Measurements from ENCODE around the gene RNF225. TPM values are rescaled to one million over a fixed set of nuclear protein-coding genes. Genes with fewer than 3 reads are reported as not detected.

The RNF225 gene
- total and polyA plus RNA-seq, 10 of the 15 experiments (the other 5 are each of a cell fraction or from before 2014, with no cell fraction given), result 0.27 to 0.28 TPM; not detected in 8

DNA sequence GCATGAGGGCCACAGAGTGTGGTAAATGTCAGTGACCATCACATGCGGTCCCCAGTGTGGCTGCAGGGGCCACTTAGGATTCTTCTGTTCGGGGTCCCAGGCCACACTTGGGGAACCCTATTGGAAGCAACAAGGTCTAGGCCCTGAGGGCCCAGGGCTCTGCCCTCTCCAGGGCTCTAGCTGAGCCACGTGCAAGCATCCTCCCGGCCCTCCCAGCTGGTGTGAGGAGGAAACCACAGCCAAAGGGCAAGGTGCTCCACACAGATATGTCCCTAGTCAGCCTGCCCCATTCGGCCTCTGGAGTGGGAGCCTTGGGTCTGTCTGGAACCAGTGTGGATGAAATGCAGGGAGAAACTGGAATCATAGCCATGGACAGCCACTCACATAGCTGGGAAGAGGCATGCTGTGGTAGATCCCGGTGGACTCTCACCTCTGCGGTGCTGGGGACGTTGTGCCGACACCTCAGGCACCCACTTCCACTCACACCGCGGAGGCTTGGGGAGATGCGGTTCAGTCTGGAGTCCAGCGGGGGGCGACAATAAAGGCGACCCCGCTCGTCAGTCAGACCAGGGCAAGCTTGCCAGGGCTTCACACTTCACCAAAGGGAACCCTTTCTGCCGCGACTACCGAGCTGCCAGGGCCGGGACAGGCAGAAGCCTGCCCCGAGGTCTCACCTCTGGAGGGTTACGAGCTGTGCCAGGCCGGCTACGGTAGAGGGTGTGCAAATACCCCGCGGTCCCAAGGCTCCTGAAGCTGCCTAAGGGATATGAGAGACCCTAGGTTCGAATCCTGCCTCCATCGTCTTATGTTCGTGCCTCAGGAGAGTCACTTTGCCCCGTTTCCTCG is 28.6 kb upstream of the RNF225 start (continued):
- TF ChIP-seq CBFB (IDR thresholded peaks at IDR 0.05; ENCODE audit: low read depth), result no peak

DNA sequence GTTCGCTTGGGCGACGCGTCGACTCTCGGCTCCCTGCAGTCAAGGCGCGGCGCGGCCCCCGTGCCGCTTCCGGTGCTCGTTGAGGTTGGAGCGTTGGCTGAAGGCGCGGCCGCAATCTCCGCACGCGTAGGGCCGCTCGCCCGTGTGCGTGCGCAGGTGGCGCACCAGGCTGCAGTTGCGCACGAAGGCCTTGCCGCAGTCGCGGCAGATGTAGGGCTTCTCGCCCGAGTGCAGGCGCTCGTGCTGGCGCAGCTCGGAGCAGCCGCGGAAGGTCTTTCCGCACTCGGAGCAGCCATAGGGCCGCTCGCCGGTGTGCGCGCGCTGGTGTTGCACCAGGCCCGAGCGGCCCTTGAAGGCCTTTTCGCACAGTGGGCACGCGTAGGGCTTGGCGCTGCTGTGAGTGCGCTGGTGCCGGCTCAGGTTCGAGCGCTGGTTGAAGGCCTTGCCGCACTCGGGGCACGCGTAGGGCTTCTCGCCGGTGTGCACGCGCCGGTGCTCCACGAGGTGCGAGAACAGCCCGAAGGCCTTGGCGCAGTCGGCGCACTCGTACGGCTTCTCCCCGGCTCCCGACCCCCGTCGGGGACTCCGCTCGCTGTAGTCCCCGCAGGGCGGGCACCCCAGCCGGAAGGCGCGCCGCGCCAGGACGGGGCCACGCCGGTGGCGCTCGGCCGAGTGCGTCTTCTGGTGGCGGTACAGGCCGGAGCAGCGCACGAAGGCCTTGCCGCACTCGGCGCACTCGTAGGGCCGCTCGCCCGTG is 27.6 kb upstream of the RNF225 start:
- no peaks in the 10 kb centered on the region for H4K20me1 ChIP-seq (ENCODE audit: control insufficient read depth, insufficient read depth)
- no peaks in the 10 kb centered on the region for H3K27me3 ChIP-seq (replicated peaks in 1 of 2; ENCODE audit: control insufficient read depth in 2 of 2, insufficient read depth in 2 of 2, low read length in 1 of 2)
- no peak for DNase-seq (ENCODE audit: low read depth, low spot score)
- POLR2A ChIA-PET, result no interaction called here
- in situ Hi-C loops (cut with MboI), result no loop called here
- no peak overlapping the region for H3K4me3 ChIP-seq
- H3K36me3 ChIP-seq (ENCODE audit: control insufficient read depth in 2 of 2, insufficient read depth in 2 of 2, low read length in 1 of 2), result no peaks in the 10 kb centered on the region
- BruUV-seq (replicated peaks), result no TSS peak
- H3K9me3 ChIP-seq (replicated peaks; ENCODE audit: control insufficient read depth, insufficient read depth, low read length), result no peaks in the 10 kb centered on the region
- no peak overlapping the region for H3K27ac ChIP-seq (ENCODE audit: control insufficient read depth, insufficient read depth)
- H3K9ac ChIP-seq (ENCODE audit: control insufficient read depth, insufficient read depth, low read length), result no peak overlapping the region
- no peak overlapping the region for H3K4me2 ChIP-seq (ENCODE audit: control insufficient read depth, insufficient read depth)
- WGBS (ENCODE audit: insufficient coverage, insufficient replicate concordance, low lambda C conversion rate, missing lambda C conversion rate), result 96% methylated on average over 80 of the region's 106 CpGs
- H3K4me1 ChIP-seq (ENCODE audit: control insufficient read depth, insufficient read depth, low read length), result peaks cover 8% of the 10 kb centered on the region
- SMC1A ChIA-PET (ENCODE audit: uncharacterized antibody, unreplicated experiment), result no interaction called here
- H2AFZ ChIP-seq (ENCODE audit: control insufficient read depth, low read depth, low read length), result no peak overlapping the region
- FAIRE-seq, result no peak
- no peaks in the 10 kb centered on the region for H3K79me2 ChIP-seq (ENCODE audit: control insufficient read depth, insufficient read depth, low read length)
- RAD21 ChIA-PET (ENCODE audit: unreplicated experiment), result no interaction called here
- ATAC-seq, result no peak
- intact Hi-C loops (cut with micrococcal nuclease; ENCODE audit: unreplicated experiment), result no loop called here
- CTCF ChIA-PET, result no interaction called here
- TF ChIP-seq CBX5 (IDR thresholded peaks at IDR 0.05; ENCODE audit: low read depth) (no peak), SPI1 (IDR thresholded peaks at IDR 0.05; ENCODE audit: borderline replicate concordance, insufficient read depth, low read depth, low read length) (no peak), BCLAF1 (IDR thresholded peaks at IDR 0.05) (no peak), RUNX3 (IDR thresholded peaks at IDR 0.05; ENCODE audit: low read length) (no peak), POLR2AphosphoS5 (IDR thresholded peaks at IDR 0.05; ENCODE audit: low read length) (no peak), CHD4 (IDR thresholded peaks at IDR 0.05) (no peak), BHLHE40 (IDR thresholded peaks at IDR 0.05; ENCODE audit: borderline replicate concordance in 1 of 2, low read depth in 2 of 2, low read length in 1 of 2) (no peak), ATF7 (IDR thresholded peaks at IDR 0.05; ENCODE audit: low read depth) (no peak)
- TF ChIP-seq, protein P1, sequence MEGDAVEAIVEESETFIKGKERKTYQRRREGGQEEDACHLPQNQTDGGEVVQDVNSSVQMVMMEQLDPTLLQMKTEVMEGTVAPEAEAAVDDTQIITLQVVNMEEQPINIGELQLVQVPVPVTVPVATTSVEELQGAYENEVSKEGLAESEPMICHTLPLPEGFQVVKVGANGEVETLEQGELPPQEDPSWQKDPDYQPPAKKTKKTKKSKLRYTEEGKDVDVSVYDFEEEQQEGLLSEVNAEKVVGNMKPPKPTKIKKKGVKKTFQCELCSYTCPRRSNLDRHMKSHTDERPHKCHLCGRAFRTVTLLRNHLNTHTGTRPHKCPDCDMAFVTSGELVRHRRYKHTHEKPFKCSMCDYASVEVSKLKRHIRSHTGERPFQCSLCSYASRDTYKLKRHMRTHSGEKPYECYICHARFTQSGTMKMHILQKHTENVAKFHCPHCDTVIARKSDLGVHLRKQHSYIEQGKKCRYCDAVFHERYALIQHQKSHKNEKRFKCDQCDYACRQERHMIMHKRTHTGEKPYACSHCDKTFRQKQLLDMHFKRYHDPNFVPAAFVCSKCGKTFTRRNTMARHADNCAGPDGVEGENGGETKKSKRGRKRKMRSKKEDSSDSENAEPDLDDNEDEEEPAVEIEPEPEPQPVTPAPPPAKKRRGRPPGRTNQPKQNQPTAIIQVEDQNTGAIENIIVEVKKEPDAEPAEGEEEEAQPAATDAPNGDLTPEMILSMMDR (IDR thresholded peaks at IDR 0.05 in 2 of 3, conservative IDR thresholded peaks at IDR 0.05 in 1 of 3; ENCODE audit: control insufficient read depth in 2 of 3, extremely low read depth in 1 of 3, insufficient read depth in 1 of 3, low read depth in 3 of 3, low read length in 3 of 3), result no peak
- TF ChIP-seq, protein P2, sequence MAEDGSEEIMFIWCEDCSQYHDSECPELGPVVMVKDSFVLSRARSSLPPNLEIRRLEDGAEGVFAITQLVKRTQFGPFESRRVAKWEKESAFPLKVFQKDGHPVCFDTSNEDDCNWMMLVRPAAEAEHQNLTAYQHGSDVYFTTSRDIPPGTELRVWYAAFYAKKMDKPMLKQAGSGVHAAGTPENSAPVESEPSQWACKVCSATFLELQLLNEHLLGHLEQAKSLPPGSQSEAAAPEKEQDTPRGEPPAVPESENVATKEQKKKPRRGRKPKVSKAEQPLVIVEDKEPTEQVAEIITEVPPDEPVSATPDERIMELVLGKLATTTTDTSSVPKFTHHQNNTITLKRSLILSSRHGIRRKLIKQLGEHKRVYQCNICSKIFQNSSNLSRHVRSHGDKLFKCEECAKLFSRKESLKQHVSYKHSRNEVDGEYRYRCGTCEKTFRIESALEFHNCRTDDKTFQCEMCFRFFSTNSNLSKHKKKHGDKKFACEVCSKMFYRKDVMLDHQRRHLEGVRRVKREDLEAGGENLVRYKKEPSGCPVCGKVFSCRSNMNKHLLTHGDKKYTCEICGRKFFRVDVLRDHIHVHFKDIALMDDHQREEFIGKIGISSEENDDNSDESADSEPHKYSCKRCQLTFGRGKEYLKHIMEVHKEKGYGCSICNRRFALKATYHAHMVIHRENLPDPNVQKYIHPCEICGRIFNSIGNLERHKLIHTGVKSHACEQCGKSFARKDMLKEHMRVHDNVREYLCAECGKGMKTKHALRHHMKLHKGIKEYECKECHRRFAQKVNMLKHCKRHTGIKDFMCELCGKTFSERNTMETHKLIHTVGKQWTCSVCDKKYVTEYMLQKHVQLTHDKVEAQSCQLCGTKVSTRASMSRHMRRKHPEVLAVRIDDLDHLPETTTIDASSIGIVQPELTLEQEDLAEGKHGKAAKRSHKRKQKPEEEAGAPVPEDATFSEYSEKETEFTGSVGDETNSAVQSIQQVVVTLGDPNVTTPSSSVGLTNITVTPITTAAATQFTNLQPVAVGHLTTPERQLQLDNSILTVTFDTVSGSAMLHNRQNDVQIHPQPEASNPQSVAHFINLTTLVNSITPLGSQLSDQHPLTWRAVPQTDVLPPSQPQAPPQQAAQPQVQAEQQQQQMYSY (CRISPR knock-in tag; IDR thresholded peaks at IDR 0.05), result no peak
